SU-DHL-6 (cell line): ENCODE measurements around the gene ADK.

Experiments
- H2AFZ ChIP-seq: fragments of 200-600 bp; sonication (generic); 2 replicates; pipeline ENCODE4 v1.6.1; 2014; ENCODE audit warnings: low read depth, mild to moderate bottlenecking, moderate library complexity, mixed read lengths, antibody characterized with exemption, low read length; ENCODE audit not compliant: severe bottlenecking
- H3F3A ChIP-seq: fragments of 200-600 bp; shearing (Covaris generic); 2 replicates; pipeline ENCODE4 v1.6.0; 2016; ENCODE audit warnings: antibody characterized with exemption, mild to moderate bottlenecking; ENCODE audit not compliant: insufficient read depth
- H3K27ac ChIP-seq: fragments of 200-600 bp; sonication (generic); 2 replicates; pipeline ENCODE4 v1.5.1; 2016; ENCODE audit warnings: low read depth, mild to moderate bottlenecking, low read length, moderate library complexity, mixed read lengths
- H3K27me3 ChIP-seq: fragments of 200-600 bp; sonication (generic), shearing (Covaris generic); 2 replicates; pipeline ENCODE4 v1.6.0; 2014; ENCODE audit warnings: mild to moderate bottlenecking, low read length
- H3K36me3 ChIP-seq: fragments of 200-600 bp; sonication (generic); 2 replicates; pipeline ENCODE4 v1.6.1; 2014; ENCODE audit warnings: mild to moderate bottlenecking, low read length, mixed read lengths
- H3K4me2 ChIP-seq: fragments of 300-600, 200-600 bp; shearing (Covaris generic), sonication (generic); 2 replicates; pipeline ENCODE4 v1.6.0; 2014; ENCODE audit warnings: low read length, low read depth, mild to moderate bottlenecking; ENCODE audit not compliant: poor library complexity, severe bottlenecking
- H3K4me3 ChIP-seq: fragments of 200-600 bp; sonication (generic); 2 replicates; pipeline ENCODE4 v1.5.1; 2014; ENCODE audit warnings: antibody characterized with exemption, low read length, mild to moderate bottlenecking, mixed read lengths; ENCODE audit not compliant: insufficient read depth, poor library complexity, severe bottlenecking
- H3K79me2 ChIP-seq: fragments of 200-600 bp; sonication (generic); 2 replicates; pipeline ENCODE4 v1.6.1; 2014; ENCODE audit warnings: mild to moderate bottlenecking, low read length, moderate library complexity; ENCODE audit not compliant: insufficient read depth
- H3K9ac ChIP-seq: fragments of 200-600 bp; sonication (generic); 2 replicates; pipeline ENCODE4 v1.7.0; 2014; ENCODE audit warnings: mild to moderate bottlenecking, low read length
- H3K9me2 ChIP-seq: fragments of 200-600 bp; sonication (generic); replicated peaks from 2 replicates; pipeline ENCODE4 v1.6.1; 2014; ENCODE audit warnings: low read length; ENCODE audit not compliant: insufficient read depth
- H3K9me3 ChIP-seq: fragments of 200-600 bp; sonication (generic); 2 replicates; pipeline ENCODE4 v1.6.1; 2014; ENCODE audit warnings: low read length, mixed read lengths; ENCODE audit not compliant: insufficient read depth
- H4K20me1 ChIP-seq: fragments of 200-600 bp; sonication (generic); 2 replicates; pipeline ENCODE4 v1.6.1; 2014; ENCODE audit warnings: low read depth, mild to moderate bottlenecking, antibody characterized with exemption, low read length, moderate library complexity, mixed read lengths
- CTCF ChIP-seq: fragments of 200-600 bp; sonication (generic); IDR thresholded peaks from one replicate; pipeline ENCODE4 v1.5.1; 2017; ENCODE audit warnings: antibody characterized with exemption, mild to moderate bottlenecking, low read length, moderate library complexity; ENCODE audit not compliant: insufficient read depth, poor library complexity, severe bottlenecking
- EZH2phosphoT487 ChIP-seq: fragments of 200-600 bp; sonication (generic), shearing (Covaris generic); conservative IDR thresholded peaks from 2 replicates; pipeline ENCODE4 v1.6.1; 2018; ENCODE audit warnings: mild to moderate bottlenecking, antibody characterized with exemption, low read length, moderate library complexity, mixed read lengths

The ADK gene

GRCh38 chr10:74582566-74582965 lies 431.5 kb downstream of the ADK start:
- H3K4me3 ChIP-seq, result no peak overlapping the region
- no peaks in the 10 kb centered on the region for H3K9me3 ChIP-seq
- no peaks in the 10 kb centered on the region for H3K9me2 ChIP-seq
- no peaks in the 10 kb centered on the region for H3K27me3 ChIP-seq
- no peak overlapping the region for H3K27ac ChIP-seq
- H4K20me1 ChIP-seq, result no peaks in the 10 kb centered on the region
- H3K9ac ChIP-seq, result no peak overlapping the region
- H3F3A ChIP-seq, result no peaks in the 10 kb centered on the region
- H3K79me2 ChIP-seq, result no peaks in the 10 kb centered on the region
- no peaks in the 10 kb centered on the region for H3K36me3 ChIP-seq
- no peak overlapping the region for H3K4me2 ChIP-seq
- H2AFZ ChIP-seq, result no peak overlapping the region
- no peak for TF ChIP-seq EZH2phosphoT487
- TF ChIP-seq CTCF, result no peak

GRCh38 chr10:74585231-74586087 lies 434.4 kb downstream of the ADK start:
- Histone ChIP-seq H3K27ac (no peak overlapping the region), H3K9me3 (no peaks in the 10 kb centered on the region), H2AFZ (peak overlapping the region; percentile 31), H3K27me3 (no peaks in the 10 kb centered on the region), H3K9ac (peak overlapping the region; percentile 17; the same call in 1 of the 2 replicates), H4K20me1 (no peaks in the 10 kb centered on the region), H3K79me2 (no peaks in the 10 kb centered on the region), H3K9me2 (no peaks in the 10 kb centered on the region), H3K4me3 (no peak overlapping the region), H3K36me3 (0 out of 2 replicates have a peak, but pooled peaks cover 4% of the 10 kb centered on the region), H3F3A (no peaks in the 10 kb centered on the region), H3K4me2 (peak overlapping the region; percentile 44)
- TF ChIP-seq CTCF (no peak), EZH2phosphoT487 (no peak)

- TF ChIP-seq CTCF (no peak), EZH2phosphoT487 (no peak)
- Histone ChIP-seq H3K36me3 (0 out of 2 replicates have a peak, but pooled peaks cover 4% of the 10 kb centered on the region), H3K79me2 (no peaks in the 10 kb centered on the region), H3K9me2 (no peaks in the 10 kb centered on the region), H4K20me1 (no peaks in the 10 kb centered on the region), H3K27ac (no peak overlapping the region), H3K9me3 (no peaks in the 10 kb centered on the region), H3K4me3 (no peak overlapping the region), H3K4me2 (peak overlapping the region; percentile 44), H3K9ac (0 out of 2 replicates have a peak overlapping the region, but pooled peaks have one; percentile 17), H3F3A (no peaks in the 10 kb centered on the region), H3K27me3 (no peaks in the 10 kb centered on the region), H2AFZ (no peak overlapping the region)
These were observed 435.1 kb downstream of the ADK start for GRCh38 chr10:74586088-74586585.
